GM18498 (cell line): ENCODE data around the gene PHETA1.
"Not testable (repeated sequence)": the region's sequence is repeated elsewhere in the genome, so short reads cannot be mapped to it uniquely, and the experiment has no call there.

Experiments
- ATAC-seq: cut with Tn5 transposase; IDR thresholded peaks from one replicate; pipeline ENCODE4 v1.9.1; 2021; ENCODE audit warnings: mild to moderate bottlenecking, moderate library complexity; ENCODE audit not compliant: unreplicated experiment

Gene PHETA1

GRCh38 chr12:111405859-111406473, 37.1 kb upstream of the PHETA1 start, which contains the start of gene SH2B3:
TSS of gene SH2B3 (plus strand) at chr12:111405923. CDS start at chr12:111418146, 12,223 bp downstream.
- peak; percentile 11 for ATAC-seq

GRCh38 chr12:111405149-111405858, 36.4 kb upstream of the PHETA1 start:
- ATAC-seq: peak; percentile 71

- no peak for ATAC-seq
Measured at GRCh38 chr12:111404362-111405148, 35.7 kb upstream of the PHETA1 start.

- ATAC-seq: not testable (repeated sequence)
Measured at GRCh38 chr12:111402490-111402824, 33.6 kb upstream of the PHETA1 start.

GRCh38 chr12:111401167-111401605, 32.3 kb upstream of the PHETA1 start:
- no peak for ATAC-seq

GRCh38 chr12:111399741-111400404, 31.0 kb upstream of the PHETA1 start:
- not testable (repeated sequence) for ATAC-seq

- no peak for ATAC-seq
Measured at GRCh38 chr12:111398530-111398929, 29.6 kb upstream of the PHETA1 start.

- peak; percentile 75 for ATAC-seq
Measured at GRCh38 chr12:111396726-111397445, 28.0 kb upstream of the PHETA1 start.

- not testable (repeated sequence) for ATAC-seq
Measured at GRCh38 chr12:111396271-111396670, 27.4 kb upstream of the PHETA1 start.

GRCh38 chr12:111395336-111396187, 26.7 kb upstream of the PHETA1 start:
- no peak for ATAC-seq

GRCh38 chr12:111394480-111394879, 25.6 kb upstream of the PHETA1 start:
- ATAC-seq: no peak

- ATAC-seq: no peak
Measured at GRCh38 chr12:111393700-111394300, 24.9 kb upstream of the PHETA1 start.

GRCh38 chr12:111390910-111391309, 22.0 kb upstream of the PHETA1 start:
- no peak for ATAC-seq

GRCh38 chr12:111389635-111390034, 20.7 kb upstream of the PHETA1 start:
- no peak for ATAC-seq

GRCh38 chr12:111387747-111388323, 18.9 kb upstream of the PHETA1 start:
- ATAC-seq: no peak

- no peak for ATAC-seq
Measured at GRCh38 chr12:111386885-111387284, 18.0 kb upstream of the PHETA1 start.

- no peak for ATAC-seq
Measured at GRCh38 chr12:111384596-111384995, 15.7 kb upstream of the PHETA1 start.

GRCh38 chr12:111379942-111380554, 11.2 kb upstream of the PHETA1 start:
- ATAC-seq: no peak
